GM18517 (cell line): ENCODE measurements around the gene GSTM3.
"Not testable (repeated sequence)": the region's sequence is repeated elsewhere in the genome, so short reads cannot be mapped to it uniquely, and the experiment has no call there.

ENCODE experiments used
- ATAC-seq: cut with Tn5 transposase; IDR thresholded peaks from one replicate; pipeline ENCODE4 v1.9.1; 2021; ENCODE audit warnings: mild to moderate bottlenecking, moderate library complexity; ENCODE audit not compliant: unreplicated experiment

Gene GSTM3

GRCh38 chr1:109776206-109776835 is 35.5 kb upstream of the GSTM3 start:
- ATAC-seq = no peak

- ATAC-seq = no peak
Measured at GRCh38 chr1:109775398-109775797, 34.6 kb upstream of the GSTM3 start.

- no peak for ATAC-seq
Measured at GRCh38 chr1:109773900-109774485, 33.2 kb upstream of the GSTM3 start.

GRCh38 chr1:109773203-109773899 is 32.5 kb upstream of the GSTM3 start:
- ATAC-seq = peak; percentile 56

GRCh38 chr1:109772658-109773202 is 31.9 kb upstream of the GSTM3 start:
- no peak for ATAC-seq

GRCh38 chr1:109771712-109772657 is 31.1 kb upstream of the GSTM3 start:
- no peak for ATAC-seq

- no peak for ATAC-seq
Measured at GRCh38 chr1:109770331-109771095, 29.7 kb upstream of the GSTM3 start.

GRCh38 chr1:109769330-109770078 is 28.7 kb upstream of the GSTM3 start:
- no peak for ATAC-seq

- ATAC-seq = no peak
Measured at GRCh38 chr1:109768820-109769219, 28.0 kb upstream of the GSTM3 start.

- ATAC-seq = no peak
Measured at GRCh38 chr1:109768335-109768650, 27.5 kb upstream of the GSTM3 start.

GRCh38 chr1:109767637-109768334 is 26.9 kb upstream of the GSTM3 start:
- no peak for ATAC-seq

GRCh38 chr1:109766991-109767636 is 26.3 kb upstream of the GSTM3 start:
- not testable (repeated sequence) for ATAC-seq

GRCh38 chr1:109765896-109766615 is 25.2 kb upstream of the GSTM3 start:
- ATAC-seq = no peak

- ATAC-seq = no peak
Measured at GRCh38 chr1:109765483-109765815, 24.6 kb upstream of the GSTM3 start.

GRCh38 chr1:109764561-109765482 is 24.0 kb upstream of the GSTM3 start:
- ATAC-seq = no peak

GRCh38 chr1:109763646-109764415 is 23.0 kb upstream of the GSTM3 start, which contains the start of gene EPS8L3:
EPS8L3 (minus strand) TSS chr1:109763923; CDS start chr1:109761749, 2,174 bp downstream.
- no peak for ATAC-seq
